HG03342 (cell line): Measurements from ENCODE around the gene PRKG2.

Experiments used
- ATAC-seq: cut with Tn5 transposase; IDR thresholded peaks from one replicate; pipeline ENCODE4 v1.9.1; 2021; ENCODE audit warnings: mild to moderate bottlenecking, moderate library complexity; ENCODE audit not compliant: unreplicated experiment

The PRKG2 gene

DNA sequence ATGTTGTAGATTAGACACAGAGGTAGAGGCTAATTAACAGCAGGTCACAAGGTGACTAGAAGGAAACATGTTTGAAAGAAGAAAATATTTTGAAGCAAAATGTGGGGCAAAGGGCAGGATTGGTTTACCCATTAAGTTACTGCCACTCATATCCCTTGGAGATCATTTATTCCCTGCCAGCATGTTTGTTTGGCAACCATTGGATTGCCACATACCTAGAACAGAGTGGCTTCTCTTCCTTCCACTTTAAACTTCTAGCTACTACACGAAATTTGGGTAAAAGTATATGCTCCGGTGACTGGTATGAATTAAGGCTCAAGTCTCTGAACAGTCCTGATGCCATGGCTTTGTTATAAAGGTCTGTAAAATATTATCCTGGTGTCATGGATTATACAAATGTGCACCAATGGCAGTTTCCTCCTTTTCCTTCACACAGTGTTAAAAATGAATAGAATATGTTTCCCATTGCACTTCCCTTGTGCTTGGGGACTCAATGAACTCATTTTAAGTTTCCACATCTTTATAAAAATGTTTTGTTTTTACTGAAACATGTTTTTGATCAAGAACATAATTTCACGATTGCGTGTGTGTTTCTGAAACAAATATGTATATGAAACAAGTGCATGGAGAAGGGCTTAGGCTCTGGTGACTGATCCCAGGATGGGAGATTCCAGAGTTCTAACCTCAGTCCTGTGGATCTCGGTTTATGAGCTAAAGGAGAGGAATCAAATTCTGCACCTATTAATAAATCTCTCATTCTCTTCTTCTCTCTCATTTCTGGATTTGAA is 172.2 kb downstream of the PRKG2 start:
- ATAC-seq: no peak

DNA sequence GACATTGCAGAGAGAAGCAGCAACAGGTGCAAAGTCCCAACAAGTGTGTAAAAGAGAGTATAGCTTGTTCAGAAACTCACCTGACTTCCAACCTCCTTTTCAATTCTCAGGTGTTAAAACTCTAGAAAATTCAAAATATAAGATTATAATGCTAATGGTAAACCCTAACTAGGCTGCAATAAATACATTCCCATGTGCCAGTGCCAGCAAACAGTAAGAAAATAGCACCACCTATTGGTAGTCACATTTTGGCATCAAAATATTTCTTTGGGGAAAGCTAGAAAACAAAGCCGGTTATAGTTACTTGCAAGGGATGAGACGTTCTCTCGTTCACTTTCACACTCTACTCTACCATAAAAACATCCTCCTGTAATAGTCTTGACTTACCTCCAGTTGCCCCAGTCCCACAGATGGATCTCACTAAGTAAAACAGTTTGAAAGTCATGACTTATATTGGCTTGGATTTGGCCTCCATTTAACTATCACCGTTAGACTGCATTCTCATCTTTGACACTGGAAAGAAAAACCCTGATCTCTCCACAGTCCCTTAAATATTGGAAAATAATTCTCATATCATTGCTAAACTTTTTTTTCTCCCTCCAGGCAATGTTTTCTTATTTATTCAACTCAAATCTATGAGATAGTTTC is 174.9 kb downstream of the PRKG2 start:
- no peak for ATAC-seq

DNA sequence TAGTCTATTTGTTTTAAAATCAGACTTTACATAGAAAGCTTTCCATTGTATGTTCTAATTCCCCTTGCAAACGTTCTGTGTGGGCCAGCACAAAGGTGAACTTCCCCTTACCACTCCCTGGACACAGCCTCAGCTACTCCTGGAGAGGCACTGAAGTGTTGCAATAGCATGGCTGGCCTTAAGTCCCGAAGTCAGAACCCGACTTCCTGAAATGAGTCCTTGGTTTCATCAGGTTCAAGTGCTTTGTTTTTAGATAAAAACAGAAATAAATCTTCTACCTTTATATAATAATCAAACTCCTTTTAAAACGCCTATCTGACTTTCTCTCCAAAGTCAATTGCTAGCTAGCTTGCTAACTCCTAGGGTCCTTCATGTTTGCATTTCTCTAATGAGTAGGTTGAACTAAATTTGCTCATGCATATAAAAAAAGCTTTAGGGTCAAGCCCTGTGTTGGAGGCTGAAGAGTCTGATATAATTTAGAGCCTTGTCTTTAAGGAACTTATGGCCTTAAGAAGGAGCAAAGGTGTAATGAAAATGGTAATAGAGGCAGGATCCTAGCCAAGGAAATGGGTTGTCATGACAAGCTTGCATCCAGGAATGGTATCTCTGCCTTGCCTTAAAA is 175.6 kb downstream of the PRKG2 start:
- ATAC-seq: no peak

DNA sequence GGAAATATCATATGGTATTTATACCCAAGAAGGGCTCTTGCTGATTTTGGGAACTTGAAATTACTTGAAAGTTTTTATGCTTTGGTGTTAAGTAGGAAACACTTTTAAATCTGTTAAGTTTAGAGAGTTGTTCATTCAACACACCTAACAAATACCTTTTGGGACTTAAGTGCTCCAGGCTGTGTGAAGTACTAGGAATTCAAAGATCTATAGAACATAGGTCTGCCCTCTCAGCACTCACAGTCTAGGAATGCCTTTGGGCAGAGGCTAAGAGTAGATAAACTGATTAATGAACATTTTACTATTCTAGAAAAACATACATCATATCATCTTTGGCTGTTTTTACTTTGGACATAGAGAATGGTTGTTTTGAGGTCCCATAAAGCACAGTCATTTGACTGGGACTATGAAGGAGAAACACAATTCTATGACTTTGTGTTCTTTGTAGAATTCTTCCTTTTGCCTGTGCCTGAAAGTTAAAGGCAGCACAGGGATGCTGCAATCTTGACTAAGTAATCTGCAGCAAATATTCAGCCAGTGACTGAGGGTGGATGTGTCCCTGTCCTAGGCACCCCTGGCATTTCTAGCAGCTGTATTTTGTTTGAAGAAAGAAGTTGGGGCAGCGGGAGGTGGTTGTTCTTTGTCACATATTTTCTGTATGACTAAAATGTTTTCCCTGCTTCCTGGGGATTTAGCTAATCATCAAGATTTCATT is 176.2 kb downstream of the PRKG2 start:
- ATAC-seq: no peak
